GM23248 (cell line): ENCODE results near the gene ART5. TPM values are rescaled to one million over a fixed set of nuclear protein-coding genes. Genes with fewer than 3 reads are reported as not detected.
"Not testable (repeated sequence)": the region's sequence is repeated elsewhere in the genome, so short reads cannot be mapped to it uniquely, and the experiment has no call there.

Source experiments
- DNase-seq: peaks from one replicate; pipeline ENCODE4 v3.0.0-alpha.2; 2015
- H2AFZ ChIP-seq: fragments of 200-600 bp; sonication (generic); 2 replicates; pipeline ENCODE4 v1.6.1; 2016; ENCODE audit warnings: antibody characterized with exemption
- H3F3A ChIP-seq: fragments of 200-600 bp; sonication (generic); 2 replicates; pipeline ENCODE4 v1.6.1; 2016; ENCODE audit warnings: mild to moderate bottlenecking, antibody characterized with exemption, mixed run types; ENCODE audit not compliant: insufficient read depth
- H3K27ac ChIP-seq: fragments of 200-600 bp; sonication (generic); 2 replicates; pipeline ENCODE4 v1.5.1; 2016; ENCODE audit warnings: mild to moderate bottlenecking
- H3K27me3 ChIP-seq: fragments of 200-600 bp; sonication (generic); replicated peaks from 2 replicates; pipeline ENCODE4 v1.6.1; 2016; ENCODE audit warnings: mild to moderate bottlenecking; ENCODE audit not compliant: insufficient read depth
- H3K36me3 ChIP-seq: fragments of 200-600 bp; sonication (generic); 2 replicates; pipeline ENCODE4 v1.6.1; 2016; ENCODE audit warnings: low read depth, mild to moderate bottlenecking
- H3K4me1 ChIP-seq: fragments of 200-600 bp; sonication (generic); 2 replicates; pipeline ENCODE4 v1.6.1; 2016; ENCODE audit warnings: mild to moderate bottlenecking; ENCODE audit not compliant: insufficient read depth
- H3K4me2 ChIP-seq: fragments of 200-600 bp; sonication (generic); one replicate; pipeline ENCODE4 v1.6.1; 2016; ENCODE audit warnings: mild to moderate bottlenecking; ENCODE audit not compliant: unreplicated experiment
- H3K4me3 ChIP-seq: fragments of 200-600 bp; sonication (generic); 2 replicates; pipeline ENCODE4 v1.5.1; 2016; ENCODE audit warnings: mild to moderate bottlenecking
- H3K79me2 ChIP-seq: fragments of 200-600 bp; sonication (generic); 2 replicates; pipeline ENCODE4 v1.6.1; 2016; ENCODE audit warnings: mild to moderate bottlenecking; ENCODE audit not compliant: insufficient read depth
- H3K9ac ChIP-seq: fragments of 200-600 bp; sonication (generic); 2 replicates; pipeline ENCODE4 v1.6.1; 2016; ENCODE audit warnings: mild to moderate bottlenecking
- H3K9me2 ChIP-seq: fragments of 200-600 bp; sonication (generic); 2 replicates; pipeline ENCODE4 v1.6.1; 2016; ENCODE audit warnings: mixed run types, mild to moderate bottlenecking, moderate library complexity; ENCODE audit not compliant: insufficient read depth
- H3K9me3 ChIP-seq: fragments of 200-600 bp; sonication (generic); one replicate; pipeline ENCODE4 v1.6.1; 2017; ENCODE audit warnings: low read depth
- H4K20me1 ChIP-seq: fragments of 200-600 bp; sonication (generic); 2 replicates; pipeline ENCODE4 v1.6.0; 2016; ENCODE audit not compliant: insufficient read depth
- EZH2 ChIP-seq: fragments of 200-600 bp; sonication (generic); IDR thresholded peaks from 2 replicates; pipeline ENCODE4 v1.6.1; 2018; ENCODE audit warnings: antibody characterized with exemption, mild to moderate bottlenecking; ENCODE audit not compliant: insufficient read depth, poor library complexity, severe bottlenecking
- EZH2phosphoT487 ChIP-seq: fragments of 200-600 bp; sonication (generic); IDR thresholded peaks from 2 replicates; pipeline ENCODE4 v1.6.1; 2018; ENCODE audit warnings: antibody characterized with exemption, moderate library complexity, mild to moderate bottlenecking, low read depth; ENCODE audit not compliant: insufficient read depth
- WGBS, 2 experiments: methylation state at CpG; one replicate each; pipeline ENCODE4 v1.1.6; 2015 to 2017; ENCODE audit warnings: low lambda C conversion rate in 2 of 2, low coverage in 1 of 2; ENCODE audit errors: missing lambda C conversion rate in 2 of 2; 5-methylcytosine and 5-hydroxymethylcytosine counted together
- in situ Hi-C: fragments of 300-500 bp; cut with MboI; formaldehyde crosslinking; loops from 2 replicates; pipeline ENCODE4 v1.15.0; 2020
- polyA plus RNA-seq: library from polyadenylated mRNA; unstranded; fragments of >200 nt; fragmentation: Nextera tagmentation; extraction: Ambion mirVana; gene quantifications from 2 replicates; pipeline ENCODE4 v1.2.1, GENCODE V29; 2016
- total RNA-seq: library from RNA; depleted of rRNA; stranded (reverse); fragments of >200 nt; shearing (Covaris generic); gene quantifications from 2 replicates; pipeline ENCODE4 v1.2.3, GENCODE V29; 2014

The ART5 gene
- total and polyA plus RNA-seq, 2 experiments from 2014 or later, result 0.23 TPM; not detected in 1

GRCh38 chr11:3605283-3605662 is 36.5 kb downstream of the ART5 start:
- Histone ChIP-seq H3K9me3 (no peaks in the 10 kb centered on the region), H3K27me3 (0 out of 2 replicates have a peak, but pooled peaks cover 3% of the 10 kb centered on the region), H3F3A (no peaks in the 10 kb centered on the region), H3K27ac (no peak overlapping the region), H3K9ac (no peak overlapping the region), H3K36me3 (no peaks in the 10 kb centered on the region), H3K9me2 (no peaks in the 10 kb centered on the region), H3K4me3 (no peak overlapping the region), H2AFZ (no peak overlapping the region), H3K4me2 (no peak overlapping the region), H3K79me2 (no peaks in the 10 kb centered on the region), H4K20me1 (no peaks in the 10 kb centered on the region), H3K4me1 (peaks cover 6% of the 10 kb centered on the region; the same call in 1 of the 2 replicates)
- WGBS, 2 experiments, result 84 to 91% methylated on average over 3 of the region's 3 CpGs
- TF ChIP-seq EZH2 (no peak), EZH2phosphoT487 (no peak)
- DNase-seq, result no peak
- in situ Hi-C loops, result no loop called here

GRCh38 chr11:3604167-3604566 is 37.6 kb downstream of the ART5 start:
- no peaks in the 10 kb centered on the region for H3K9me2 ChIP-seq
- no peak for DNase-seq
- peaks cover 6% of the 10 kb centered on the region; the same call in 1 of the 2 replicates for H3K4me1 ChIP-seq
- TF ChIP-seq EZH2phosphoT487, result no peak
- no peak for TF ChIP-seq EZH2
- no peak overlapping the region for H2AFZ ChIP-seq
- no peak overlapping the region for H3K9ac ChIP-seq
- H3K27ac ChIP-seq, result no peak overlapping the region
- H3K4me3 ChIP-seq, result no peak overlapping the region
- WGBS, 2 experiments, result 17 to 20% methylated on average over 3 of the region's 3 CpGs
- H3K4me2 ChIP-seq, result no peak overlapping the region
- H3F3A ChIP-seq, result no peaks in the 10 kb centered on the region
- no peaks in the 10 kb centered on the region for H4K20me1 ChIP-seq
- H3K9me3 ChIP-seq, result no peaks in the 10 kb centered on the region
- 0 out of 2 replicates have a peak, but pooled peaks cover 3% of the 10 kb centered on the region for H3K27me3 ChIP-seq
- H3K36me3 ChIP-seq, result no peaks in the 10 kb centered on the region
- no peaks in the 10 kb centered on the region for H3K79me2 ChIP-seq
- in situ Hi-C loops, result no loop called here

- H3K36me3 ChIP-seq, H3K4me3 ChIP-seq, H3K4me2 ChIP-seq, H3K27me3 ChIP-seq, in situ Hi-C loops, H3K9me2 ChIP-seq, H3K9ac ChIP-seq, H3K79me2 ChIP-seq, H3F3A ChIP-seq, H3K9me3 ChIP-seq, H4K20me1 ChIP-seq, H2AFZ ChIP-seq, H3K27ac ChIP-seq, H3K4me1 ChIP-seq, DNase-seq: not testable (repeated sequence)
- WGBS, 2 experiments, result 69 to 73% methylated on average over 10 of the region's 10 CpGs
These were observed 41.6 kb downstream of the ART5 start for GRCh38 chr11:3600201-3600600.

- H3K27ac ChIP-seq, in situ Hi-C loops, H3K36me3 ChIP-seq, H3K9ac ChIP-seq, H3K4me2 ChIP-seq, H3K4me3 ChIP-seq, H4K20me1 ChIP-seq, H3K79me2 ChIP-seq, H3K9me3 ChIP-seq, DNase-seq, H3K9me2 ChIP-seq, H2AFZ ChIP-seq, H3F3A ChIP-seq, H3K4me1 ChIP-seq, H3K27me3 ChIP-seq: not testable (repeated sequence)
- WGBS, 2 experiments, result 88 to 91% methylated on average over 15 of the region's 15 CpGs
These were observed 44.0 kb downstream of the ART5 start for GRCh38 chr11:3597743-3598142.

GRCh38 chr11:3591326-3591725 is 50.5 kb downstream of the ART5 start:
- H3K4me1 ChIP-seq, H3K79me2 ChIP-seq, H3K27ac ChIP-seq, DNase-seq, H3K36me3 ChIP-seq, H4K20me1 ChIP-seq, H3K4me2 ChIP-seq, H2AFZ ChIP-seq, in situ Hi-C loops, H3K4me3 ChIP-seq, H3K9ac ChIP-seq, H3K9me3 ChIP-seq, H3K9me2 ChIP-seq, H3F3A ChIP-seq, H3K27me3 ChIP-seq: not testable (repeated sequence)
- 81 to 90% methylated on average over 24 of the region's 24 CpGs for WGBS, 2 experiments

- H3K9ac ChIP-seq, H4K20me1 ChIP-seq, in situ Hi-C loops: not testable (repeated sequence)
These were observed 51.6 kb downstream of the ART5 start for GRCh38 chr11:3590193-3590592.

GRCh38 chr11:3588776-3589175 is 53.0 kb downstream of the ART5 start:
- H3K4me2 ChIP-seq, H3K27me3 ChIP-seq, H2AFZ ChIP-seq, H3K4me1 ChIP-seq, H3K79me2 ChIP-seq, H4K20me1 ChIP-seq, H3K9me3 ChIP-seq, H3K36me3 ChIP-seq, in situ Hi-C loops, H3K9ac ChIP-seq, H3K27ac ChIP-seq, H3K4me3 ChIP-seq, H3F3A ChIP-seq, H3K9me2 ChIP-seq, DNase-seq: not testable (repeated sequence)
- WGBS, 2 experiments, result 40 to 53% methylated on average over 10 to 11 of the region's 11 CpGs

More at GRCh38 chr11:3590193-3590592, 51.6 kb downstream of the ART5 start:
- H3K4me2 ChIP-seq, DNase-seq, H3K79me2 ChIP-seq, H3K9me2 ChIP-seq, H3F3A ChIP-seq, H3K27me3 ChIP-seq, H3K9me3 ChIP-seq, H2AFZ ChIP-seq, H3K27ac ChIP-seq, H3K36me3 ChIP-seq, H3K4me3 ChIP-seq, H3K4me1 ChIP-seq: not testable (repeated sequence)
- 42 to 45% methylated on average over 2 of the region's 2 CpGs for WGBS, 2 experiments
